GM18499 (cell line): ENCODE measurements around the gene ZMYND8.
"Not testable (repeated sequence)": the region's sequence is repeated elsewhere in the genome, so short reads cannot be mapped to it uniquely, and the experiment has no call there.

Source experiments
- ATAC-seq: cut with Tn5 transposase; IDR thresholded peaks from one replicate; pipeline ENCODE4 v1.9.1; 2021; ENCODE audit warnings: moderate number of reproducible peaks; ENCODE audit not compliant: insufficient read depth, unreplicated experiment

ZMYND8 gene

GRCh38 chr20:47356526-47357295, at the start of gene ZMYND8:
ZMYND8 (minus strand) TSS chr20:47356699; CDS start chr20:47356670, 29 bp downstream.
- no peak for ATAC-seq

GRCh38 chr20:47405775-47406325, 49.4 kb upstream of the ZMYND8 start:
- no peak for ATAC-seq

GRCh38 chr20:47400685-47401084, 44.2 kb upstream of the ZMYND8 start:
- no peak for ATAC-seq

- no peak for ATAC-seq
These were observed 41.3 kb upstream of the ZMYND8 start for GRCh38 chr20:47397652-47398301.

DNA sequence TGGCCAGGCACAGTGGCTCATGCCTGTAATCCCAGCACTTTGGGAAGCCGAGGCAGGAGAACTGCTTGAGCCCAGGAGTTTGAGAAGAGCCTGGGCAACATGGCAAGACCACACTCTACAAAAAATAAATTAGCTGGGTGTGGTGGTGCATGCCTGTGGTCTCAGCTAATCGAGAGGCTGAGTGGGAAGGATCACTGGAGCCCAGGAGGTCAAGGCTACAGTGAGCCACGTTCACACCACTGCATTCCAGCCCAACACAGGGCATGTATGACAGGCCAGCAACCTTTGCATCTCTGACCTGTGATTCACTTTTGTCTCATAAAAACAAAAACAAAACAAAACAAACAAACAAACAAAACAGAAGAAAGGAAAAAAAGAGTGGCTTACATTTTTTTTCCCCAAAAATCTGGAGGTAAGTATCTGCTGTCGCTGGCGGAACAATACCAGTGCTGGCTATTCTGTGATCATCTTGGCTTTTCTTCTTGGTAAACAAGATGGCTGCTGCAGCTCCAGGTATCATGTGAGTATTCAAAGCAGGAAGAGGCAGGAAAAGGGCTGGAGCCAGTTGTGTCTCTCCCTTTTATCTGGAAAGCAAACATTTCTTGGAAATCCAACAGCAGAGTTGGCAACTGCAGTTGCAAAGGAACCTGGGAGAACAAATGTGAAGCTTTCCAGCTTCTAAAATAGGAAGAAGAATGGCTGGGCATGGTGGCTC, 40.4 kb upstream of the ZMYND8 start:
- no peak for ATAC-seq

- ATAC-seq = not testable (repeated sequence)
These were observed 37.5 kb upstream of the ZMYND8 start for GRCh38 chr20:47393796-47394514.

GRCh38 chr20:47392721-47393073, 36.2 kb upstream of the ZMYND8 start:
- no peak for ATAC-seq

DNA sequence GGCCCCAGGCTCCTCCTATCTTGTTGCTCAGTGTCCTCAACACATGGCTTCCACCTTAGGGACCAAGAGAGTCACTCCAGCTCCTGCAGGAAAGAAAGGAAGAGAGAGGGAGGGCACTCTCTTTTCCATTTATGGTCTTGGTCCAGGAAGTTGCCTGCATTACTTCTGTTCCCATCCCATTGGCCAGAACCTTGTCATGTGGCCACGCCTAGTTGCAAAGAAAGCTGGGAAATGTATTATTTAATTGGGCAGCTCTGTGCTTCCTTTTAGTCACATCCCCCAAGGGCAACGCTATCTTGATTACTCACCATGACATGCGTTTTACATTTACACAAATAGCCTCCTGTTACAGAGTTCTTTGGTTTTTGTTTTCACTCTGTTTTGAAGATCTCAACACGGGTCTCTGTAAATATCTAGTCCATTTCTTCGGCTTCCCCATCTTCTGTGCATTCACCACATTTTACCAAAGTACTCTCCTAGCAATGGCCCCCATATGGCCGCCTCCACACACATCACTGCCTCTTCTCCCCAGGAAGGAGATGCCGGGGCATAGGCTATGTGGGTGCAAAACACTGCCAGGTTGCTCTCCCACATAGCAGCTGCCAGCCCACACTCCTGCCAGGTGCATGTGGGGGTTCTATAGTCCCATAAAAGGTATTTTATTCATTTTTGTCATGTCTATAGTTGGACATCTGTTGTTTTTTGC, 35.7 kb upstream of the ZMYND8 start:
- no peak for ATAC-seq

- ATAC-seq = no peak
These were observed 34.9 kb upstream of the ZMYND8 start for GRCh38 chr20:47391276-47392010.

DNA sequence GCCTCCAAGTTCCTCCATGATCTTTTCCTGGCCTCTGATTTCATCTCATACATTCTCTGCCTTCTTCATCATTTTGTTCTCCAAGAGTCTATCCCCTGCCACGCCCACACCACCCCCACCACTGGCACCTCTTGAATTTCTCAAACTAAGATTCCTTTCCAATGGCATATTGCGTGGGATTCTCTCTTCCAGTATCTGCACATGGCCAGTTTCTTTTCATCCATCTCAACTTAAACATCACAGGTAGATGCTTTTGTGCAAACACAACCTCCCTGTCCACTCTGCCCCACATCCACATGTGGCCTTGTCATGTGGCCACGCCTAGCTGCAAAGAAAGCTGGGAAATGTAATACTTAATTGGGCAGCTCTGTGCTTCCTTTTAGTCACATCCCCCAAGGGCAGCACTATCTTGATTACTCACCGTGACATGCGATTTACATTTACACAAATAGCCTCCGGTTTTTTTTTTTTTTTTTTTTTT, 33.4 kb upstream of the ZMYND8 start:
- ATAC-seq = no peak

GRCh38 chr20:47385968-47386367, 29.5 kb upstream of the ZMYND8 start:
- not testable (repeated sequence) for ATAC-seq

DNA sequence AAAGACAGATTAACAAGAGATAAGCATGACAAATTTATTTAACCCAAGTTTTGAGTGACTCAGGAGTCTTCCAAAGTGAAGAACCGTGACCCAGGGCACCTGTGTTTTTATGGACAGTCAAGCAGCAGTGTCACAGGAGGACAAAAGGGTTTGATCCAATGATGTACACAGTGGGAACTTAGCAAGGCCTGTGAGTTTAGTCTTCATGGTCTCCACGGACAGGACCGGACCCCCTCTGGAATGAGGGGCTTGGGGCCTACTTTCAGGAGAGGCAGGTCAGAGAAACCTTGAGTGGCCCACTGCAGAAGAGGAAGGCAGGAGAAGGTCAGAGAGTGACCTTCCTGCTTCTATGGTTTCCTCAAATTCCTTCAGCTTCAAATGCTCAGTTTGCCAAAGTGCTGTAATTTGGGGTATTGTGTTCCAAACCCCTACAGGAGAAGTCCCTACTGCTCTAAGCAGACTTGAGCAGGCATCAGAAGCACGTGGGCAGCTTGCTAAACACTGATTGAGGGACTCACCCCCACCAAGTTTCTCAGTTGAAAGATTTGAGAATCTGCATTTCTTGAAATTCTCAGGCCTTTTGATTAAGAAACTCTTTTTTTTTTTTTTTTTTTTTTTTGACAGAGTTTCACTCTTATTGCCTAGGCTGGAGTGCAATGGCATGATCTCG, 26.4 kb upstream of the ZMYND8 start:
- ATAC-seq = no peak

DNA sequence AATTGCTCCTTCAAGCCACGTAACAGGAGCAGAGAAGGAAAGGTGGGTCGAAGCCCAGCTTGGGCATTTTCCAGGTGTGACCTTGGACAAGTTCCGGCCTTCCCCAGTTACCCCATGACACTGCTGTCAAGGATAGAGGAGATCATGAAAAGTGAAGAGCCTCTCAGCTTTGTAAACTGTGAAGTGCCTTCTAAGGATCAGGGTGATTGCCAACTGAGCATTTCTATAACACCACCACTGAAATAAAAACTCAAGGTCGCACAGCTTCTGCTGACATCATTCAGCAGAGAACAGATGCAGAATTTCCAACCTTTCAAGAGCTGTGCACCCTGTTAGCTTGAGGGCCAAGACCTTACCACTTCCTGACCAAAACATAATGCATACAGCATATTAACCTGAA, 24.0 kb upstream of the ZMYND8 start:
- no peak for ATAC-seq

GRCh38 chr20:47379433-47380150, 23.1 kb upstream of the ZMYND8 start:
- no peak for ATAC-seq

DNA sequence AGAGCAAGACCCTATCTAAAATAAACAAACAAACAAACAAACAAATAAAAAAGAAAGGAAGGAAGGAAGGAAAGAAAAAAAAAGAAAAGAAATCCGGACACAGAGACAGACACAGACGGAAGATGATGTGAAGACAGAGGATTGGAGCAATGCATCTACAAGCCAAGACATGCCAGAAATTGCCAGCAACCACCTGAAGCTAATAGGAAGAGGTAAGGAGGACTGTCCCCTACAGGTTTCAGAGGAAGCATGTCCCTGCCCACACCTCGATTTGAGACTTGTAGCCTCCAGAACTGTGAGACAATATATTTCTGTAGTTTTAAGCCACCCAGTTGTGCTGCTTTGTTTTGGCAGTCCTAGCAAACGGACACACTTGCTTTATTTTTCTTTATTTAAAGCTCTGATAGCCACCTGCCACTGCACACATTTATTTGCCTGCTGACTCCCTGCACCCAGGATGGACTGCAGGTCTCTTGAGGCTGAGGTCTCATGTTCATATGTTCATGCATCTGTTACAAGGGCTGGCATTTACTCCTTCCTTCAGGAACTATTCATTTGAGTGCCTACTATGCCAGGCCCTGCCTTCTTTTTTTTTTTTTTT, 20.7 kb upstream of the ZMYND8 start:
- no peak for ATAC-seq

DNA sequence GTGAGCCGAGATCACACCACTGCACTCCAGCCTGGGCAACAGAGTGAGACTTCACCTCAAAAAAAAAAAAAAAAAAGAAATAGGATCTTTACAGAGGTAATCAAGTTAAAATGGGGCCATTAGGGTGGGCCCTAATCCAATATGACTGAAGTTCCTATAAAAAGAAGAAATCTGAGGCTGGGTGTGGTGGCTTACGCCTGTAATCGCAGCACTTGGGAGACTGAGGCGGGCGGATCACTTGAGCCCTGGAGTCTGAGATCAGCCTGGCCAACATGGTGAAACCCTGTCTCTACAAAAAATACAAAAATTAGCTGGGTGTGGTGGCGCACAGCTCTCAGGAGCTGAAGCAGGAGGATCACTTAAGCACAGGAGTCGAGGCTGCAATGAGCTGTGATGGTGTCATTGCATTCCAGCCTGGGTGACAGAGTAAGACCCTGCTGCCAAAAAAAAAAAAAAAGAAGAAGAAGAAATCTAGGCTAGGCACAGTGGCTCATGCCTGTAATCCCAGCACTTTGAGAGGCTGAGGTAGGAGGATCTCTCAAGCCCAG, 19.7 kb upstream of the ZMYND8 start:
- ATAC-seq = not testable (repeated sequence)

GRCh38 chr20:47374121-47374520, 17.6 kb upstream of the ZMYND8 start:
- not testable (repeated sequence) for ATAC-seq
